T-helper 2 cell (primary cell): ENCODE results near the gene CDC42.
A peak's percentile ranks its signal among the peaks of the same experiment; 100 is the strongest.
"Not testable (repeated sequence)": the region's sequence is repeated elsewhere in the genome, so short reads cannot be mapped to it uniquely, and the experiment has no call there.

ENCODE experiments used
- DNase-seq, 5 experiments: peaks; one replicate each; pipeline versions ENCODE4 v3.0.0 to v3.0.0-alpha.2; 2012 to 2022
- total RNA-seq, 2 donors: gene quantifications; one replicate each; lab custom pipeline; 2026; lab: John Stamatoyannopoulos, UW

Gene CDC42
- 212 to 252 reads per million in 2 donors for total RNA-seq

DNA sequence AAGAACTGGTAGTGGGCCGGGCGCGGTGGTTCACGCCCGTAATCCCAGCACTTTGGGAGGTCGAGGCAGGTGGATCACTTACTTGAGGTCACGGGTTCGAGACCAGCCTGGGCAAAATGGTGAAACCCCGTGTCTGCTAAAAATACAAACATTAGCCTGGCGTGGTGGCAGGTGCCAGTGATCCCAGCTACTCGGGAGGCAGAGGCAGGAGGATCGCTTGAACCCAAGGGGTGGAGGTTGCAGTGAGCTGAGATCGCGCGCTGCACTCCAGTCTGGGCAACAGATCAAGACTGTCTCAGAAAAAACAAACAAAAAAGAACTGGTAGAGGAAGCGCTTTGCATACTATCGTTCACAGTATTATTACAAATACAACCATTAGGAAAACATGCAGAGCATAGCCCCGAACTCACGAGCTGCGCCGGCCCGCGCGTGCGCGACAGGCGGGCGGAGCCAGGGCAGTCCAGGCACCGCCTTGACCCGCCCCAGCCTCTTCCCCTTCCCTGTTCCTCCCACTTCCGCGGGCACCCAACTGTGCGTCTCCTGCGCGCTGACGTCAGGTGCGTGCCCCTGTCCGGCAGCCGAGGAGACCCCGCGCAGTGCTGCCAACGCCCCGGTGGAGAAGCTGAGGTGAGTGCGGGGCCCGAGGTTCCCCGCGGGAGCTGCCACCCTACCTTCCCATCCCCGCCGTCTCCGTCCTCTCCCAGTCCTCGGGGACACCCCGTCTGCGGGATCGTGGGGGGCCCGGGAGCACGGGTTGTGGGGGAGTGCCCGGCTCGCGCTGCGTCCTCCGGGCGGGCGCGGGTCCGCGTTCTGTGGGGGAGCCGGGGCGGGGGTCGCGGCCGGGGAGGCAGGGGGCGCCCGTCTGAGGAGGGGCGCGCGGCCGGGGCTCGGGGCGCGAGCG, at the start of gene CDC42:
TSS of gene CDC42 (plus strand) at position 595 of the 902 bp plus-strand sequence. CDS start 25,770 bp downstream, outside the sequence.
- DNase-seq = peak; percentile 90 to 98 (median 97)

DNA sequence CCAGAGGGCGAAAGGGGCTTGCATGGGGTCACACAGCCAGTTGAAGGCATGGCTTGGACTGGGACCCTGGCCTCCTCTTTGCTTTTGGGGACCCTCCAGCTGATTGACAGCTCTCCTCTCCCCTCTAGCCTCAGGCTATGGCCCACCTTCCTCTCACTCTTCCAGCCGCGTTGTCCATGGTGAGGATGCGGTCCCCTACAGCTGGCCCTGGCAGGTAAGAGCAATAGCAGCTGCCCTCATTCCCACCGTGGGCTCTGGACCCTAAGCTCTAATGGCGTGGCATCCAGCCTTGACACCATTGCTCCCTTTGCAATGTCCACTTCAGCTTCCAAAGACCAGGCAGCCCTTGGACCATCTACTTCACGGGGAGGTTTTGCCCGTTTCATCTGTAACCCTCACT, 49.6 kb upstream of the CDC42 start:
- DNase-seq = not testable (repeated sequence)

DNA sequence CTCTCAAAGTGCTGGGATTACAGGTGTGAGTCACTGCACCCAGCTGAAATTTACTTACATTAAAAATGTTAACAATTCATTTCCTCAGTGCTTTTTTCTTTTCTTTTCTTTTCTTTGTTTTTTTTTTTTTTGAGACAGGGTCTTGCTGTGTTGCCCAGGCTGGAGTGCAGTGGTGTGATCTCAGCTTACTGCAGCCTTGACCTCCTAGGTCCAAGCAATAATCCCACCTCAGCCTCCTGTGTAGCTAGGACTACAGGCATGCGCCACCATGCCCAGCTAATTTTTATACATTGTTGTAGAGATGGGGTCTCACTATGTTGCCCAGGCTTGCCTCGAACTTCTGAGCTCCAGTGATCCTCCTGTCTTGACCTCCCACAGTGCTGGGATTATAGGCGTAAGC, 48.5 kb upstream of the CDC42 start:
- not testable (repeated sequence) for DNase-seq

DNA sequence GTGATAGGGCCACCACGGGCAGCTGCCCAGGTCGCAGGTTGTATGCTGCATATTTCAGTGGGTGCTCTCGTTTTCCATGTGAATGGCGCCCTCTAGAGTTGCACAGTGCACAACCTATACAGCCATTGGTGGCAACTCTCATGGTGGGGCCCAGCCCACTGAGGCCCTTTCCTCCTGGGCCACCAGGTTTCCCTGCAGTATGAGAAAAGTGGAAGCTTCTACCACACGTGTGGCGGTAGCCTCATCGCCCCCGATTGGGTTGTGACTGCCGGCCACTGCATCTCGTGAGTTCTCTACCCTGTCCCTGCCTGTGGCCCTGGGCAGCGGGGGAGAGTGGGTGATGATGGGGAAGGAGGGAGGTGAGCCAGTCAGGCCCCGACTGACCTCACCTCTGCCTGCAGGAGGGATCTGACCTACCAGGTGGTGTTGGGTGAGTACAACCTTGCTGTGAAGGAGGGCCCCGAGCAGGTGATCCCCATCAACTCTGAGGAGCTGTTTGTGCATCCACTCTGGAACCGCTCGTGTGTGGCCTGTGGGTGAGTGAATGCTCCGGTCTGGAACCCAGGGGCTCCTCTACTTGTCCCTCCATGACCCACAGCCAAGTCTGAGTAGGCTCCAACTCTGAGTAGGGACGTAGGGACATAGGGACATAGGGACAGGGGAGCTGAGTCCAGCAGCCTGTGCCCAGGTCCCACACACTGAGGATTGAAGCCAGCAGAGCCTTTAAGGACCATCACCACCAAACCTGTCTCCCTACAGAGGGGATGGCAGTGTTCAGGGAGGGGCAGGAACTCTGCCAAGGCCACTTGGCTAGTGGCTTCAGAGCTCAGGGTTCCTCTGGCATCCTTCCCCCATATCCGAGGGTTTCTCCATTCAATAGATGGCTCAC, 47.0 kb upstream of the CDC42 start:
- DNase-seq = peak in 1 of 5 experiments; percentile 48

DNA sequence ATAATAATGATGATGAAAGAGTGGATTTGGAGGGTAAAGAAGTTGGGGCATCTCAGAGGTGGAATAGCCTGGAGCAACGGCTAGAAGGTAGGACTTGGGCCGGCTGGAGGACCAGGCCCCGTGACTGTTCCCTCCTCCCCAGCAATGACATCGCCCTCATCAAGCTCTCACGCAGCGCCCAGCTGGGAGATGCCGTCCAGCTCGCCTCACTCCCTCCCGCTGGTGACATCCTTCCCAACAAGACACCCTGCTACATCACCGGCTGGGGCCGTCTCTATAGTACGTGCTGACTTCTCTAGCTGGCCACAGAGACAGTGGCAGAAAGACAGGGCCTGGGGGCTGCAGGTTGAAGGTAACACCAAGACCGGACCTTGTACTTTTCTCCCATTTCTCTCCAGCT, 45.8 kb upstream of the CDC42 start:
- DNase-seq = not testable (repeated sequence)

DNA sequence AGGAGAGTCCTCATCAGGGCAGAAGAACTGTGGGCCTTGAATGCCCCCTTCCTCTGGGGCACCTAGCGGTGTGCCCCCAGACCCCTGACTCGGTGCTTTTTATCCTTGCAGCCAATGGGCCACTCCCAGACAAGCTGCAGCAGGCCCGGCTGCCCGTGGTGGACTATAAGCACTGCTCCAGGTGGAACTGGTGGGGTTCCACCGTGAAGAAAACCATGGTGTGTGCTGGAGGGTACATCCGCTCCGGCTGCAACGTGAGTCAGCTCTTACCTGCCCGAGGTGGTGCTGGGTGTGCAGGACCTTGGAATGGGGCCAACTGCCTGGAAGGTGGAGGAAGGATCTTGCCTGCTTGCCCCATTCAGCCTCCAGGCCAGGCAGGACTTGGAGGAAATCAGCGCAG, 45.2 kb upstream of the CDC42 start:
- DNase-seq = not testable (repeated sequence)

DNA sequence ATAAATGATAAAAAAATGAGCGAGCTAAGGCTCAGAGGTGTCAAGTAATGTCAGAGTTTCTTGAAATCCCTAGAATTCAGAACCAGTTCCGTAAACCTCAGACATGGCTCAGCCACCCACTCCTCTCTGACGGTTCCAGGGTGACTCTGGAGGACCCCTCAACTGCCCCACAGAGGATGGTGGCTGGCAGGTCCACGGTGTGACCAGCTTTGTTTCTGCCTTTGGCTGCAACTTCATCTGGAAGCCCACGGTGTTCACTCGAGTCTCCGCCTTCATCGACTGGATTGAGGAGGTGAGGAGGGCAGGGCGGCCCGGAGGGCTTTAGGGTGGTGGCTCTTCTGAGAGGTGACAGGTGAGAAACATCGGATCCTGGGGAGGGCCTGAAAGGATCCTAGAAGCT, 42.9 kb upstream of the CDC42 start:
- not testable (repeated sequence) for DNase-seq

DNA sequence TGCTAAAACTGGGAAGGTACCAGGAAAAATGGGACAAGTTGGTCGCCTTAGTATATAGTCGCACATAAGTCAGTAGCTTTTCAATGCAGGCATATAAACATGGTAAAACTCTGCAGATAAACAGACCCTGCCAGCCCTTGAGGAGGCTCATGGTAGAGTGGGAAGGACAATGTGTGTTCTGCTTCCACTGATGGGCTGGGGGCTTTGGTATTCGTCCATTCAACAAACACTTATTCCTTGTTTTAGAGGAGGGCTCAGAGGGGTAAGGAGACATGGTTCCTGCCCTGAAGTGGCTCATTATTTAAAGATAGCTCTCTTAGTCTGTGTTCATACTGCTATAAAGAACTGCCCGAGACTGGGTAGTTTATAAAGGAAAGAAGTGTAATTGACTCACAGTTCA, 39.8 kb upstream of the CDC42 start:
- DNase-seq = not testable (repeated sequence)

DNA sequence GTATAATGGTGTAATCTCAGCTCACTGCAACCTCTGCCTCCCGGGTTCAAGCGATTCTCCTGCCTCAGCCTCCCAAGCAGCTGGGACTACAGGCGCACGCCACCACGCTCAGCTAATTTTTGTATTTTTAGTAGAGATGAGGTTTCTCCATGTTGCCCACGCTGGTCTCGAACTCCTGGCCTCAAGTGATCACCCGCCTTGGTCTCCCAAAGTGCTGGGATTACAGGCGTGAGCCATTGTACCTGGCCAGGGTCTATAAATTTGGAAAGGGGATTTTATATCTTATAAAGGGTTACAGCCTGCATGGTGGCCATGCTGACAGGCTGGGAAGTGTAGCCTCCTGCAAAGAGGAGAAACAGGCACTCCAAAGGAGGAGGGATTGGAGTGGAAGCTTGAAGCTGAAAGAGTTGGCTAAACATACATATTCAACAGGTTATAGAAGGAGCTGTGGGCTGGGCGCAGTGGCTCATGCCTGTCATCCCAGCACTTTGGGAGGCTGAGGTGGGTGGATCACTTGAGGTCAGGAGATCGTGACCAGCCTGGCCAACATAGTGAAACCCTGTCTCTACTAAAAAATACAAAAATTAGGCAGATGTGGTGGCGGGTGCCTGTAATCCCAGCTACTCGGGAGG, 37.8 kb upstream of the CDC42 start:
- DNase-seq = not testable (repeated sequence)

DNA sequence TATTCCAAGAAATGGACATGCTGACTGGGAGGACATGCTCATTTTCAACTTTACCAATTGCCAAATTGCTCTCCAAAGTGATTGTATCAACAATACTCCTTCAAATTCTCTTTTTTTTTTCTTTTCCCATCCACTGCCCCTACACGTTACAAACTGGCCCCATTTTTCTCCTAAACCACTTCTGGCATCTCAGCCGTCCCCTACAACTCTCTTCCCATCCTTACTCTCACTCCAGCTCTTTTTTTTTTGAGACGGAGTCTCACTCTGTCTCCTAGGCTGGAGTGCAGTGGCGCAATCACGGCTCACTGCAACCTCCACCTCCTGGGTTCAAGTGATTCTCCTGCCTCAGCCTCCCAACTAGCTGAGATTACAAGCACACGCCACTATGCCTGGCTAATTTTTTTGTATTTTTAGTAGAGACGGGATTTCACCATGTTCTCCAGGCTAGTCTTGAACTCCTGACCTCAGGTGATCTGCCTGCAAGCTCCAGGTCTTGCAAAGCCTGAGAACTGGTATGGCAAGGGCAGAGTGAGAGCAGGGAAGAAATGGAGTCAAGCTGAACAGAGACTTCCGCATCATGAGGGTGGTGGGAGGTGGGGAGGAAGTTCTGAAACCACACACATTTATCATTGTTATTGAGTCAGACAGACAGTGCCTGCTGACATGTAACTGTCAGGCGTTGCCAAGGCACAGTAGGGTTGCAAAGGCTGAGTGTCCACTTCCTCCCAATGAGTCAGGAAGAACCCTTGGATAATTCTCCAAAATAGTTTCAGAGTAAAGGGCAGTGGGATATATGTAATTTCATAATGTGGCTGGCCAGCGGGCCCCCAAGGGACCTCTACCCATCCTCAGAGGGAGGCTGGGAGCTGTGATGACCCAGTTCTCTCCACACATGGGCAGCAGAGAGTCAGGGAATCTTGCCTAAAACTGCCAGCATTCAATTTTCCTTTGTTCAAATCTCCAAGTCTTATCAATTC, 33.6 kb upstream of the CDC42 start:
- DNase-seq = peak in 4 of 5 experiments; percentile 40 to 93 (median 54)

DNA sequence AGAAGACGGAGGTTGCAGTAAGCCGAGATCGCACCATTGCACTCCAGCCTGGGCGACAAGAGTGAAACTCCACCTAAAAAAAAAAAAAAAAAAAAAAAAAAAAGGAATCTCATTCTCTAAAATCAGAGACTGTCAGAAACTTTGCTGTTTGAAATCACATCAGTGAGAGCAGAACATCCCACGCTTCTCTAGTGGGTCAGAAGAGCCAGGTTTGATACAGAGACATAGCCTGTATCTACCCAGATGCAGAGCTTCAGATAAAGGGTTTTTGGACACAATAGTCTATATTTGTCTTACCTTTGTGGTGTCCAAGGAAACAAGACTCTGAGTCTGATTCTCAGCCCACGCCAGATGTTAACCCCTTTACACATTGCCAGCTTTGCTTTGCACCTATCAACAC, 31.4 kb upstream of the CDC42 start:
- no peak for DNase-seq

DNA sequence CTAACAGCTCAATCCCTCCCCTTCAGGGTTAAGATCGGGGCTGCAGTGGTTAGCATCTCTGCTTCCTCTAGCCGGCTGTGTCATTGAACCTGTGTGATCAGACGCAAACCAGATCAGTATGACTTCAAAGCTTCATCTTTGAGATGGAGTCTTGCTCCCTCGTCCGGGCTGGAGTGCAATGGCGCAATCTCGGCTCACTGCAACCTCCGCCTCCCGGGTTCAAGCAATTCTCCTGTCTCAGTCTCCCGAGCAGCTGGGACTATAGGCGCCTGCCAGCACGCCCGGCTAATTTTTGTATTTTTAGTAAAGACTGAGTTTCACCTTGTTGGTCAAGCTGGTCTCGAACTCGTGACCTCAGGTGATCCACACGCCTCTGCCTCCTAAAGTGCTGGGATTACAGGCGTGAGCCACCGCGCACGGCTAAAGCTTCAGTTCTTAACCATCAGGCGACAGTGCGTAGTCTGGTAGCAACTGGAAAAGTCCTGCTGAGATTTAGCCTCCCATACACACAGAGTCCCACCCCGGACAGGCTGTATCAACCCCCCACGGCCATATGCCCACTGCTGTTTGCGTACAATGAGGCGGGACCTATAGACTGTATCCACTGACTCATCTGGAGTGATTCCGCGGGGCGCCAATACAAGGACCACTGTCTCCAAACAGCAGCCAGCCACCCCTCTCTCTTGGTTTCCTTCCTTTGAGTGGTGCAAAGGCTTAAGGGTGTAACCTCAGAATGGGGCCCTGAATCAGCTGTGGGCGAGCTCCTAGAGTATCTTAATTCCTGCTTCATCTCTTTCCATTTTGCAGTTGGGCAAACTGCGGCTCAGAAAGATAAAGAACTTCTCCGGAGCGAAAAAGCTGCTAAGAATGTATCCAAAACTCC, 27.8 kb upstream of the CDC42 start:
- peak; percentile 41 to 93 (median 72) for DNase-seq

DNA sequence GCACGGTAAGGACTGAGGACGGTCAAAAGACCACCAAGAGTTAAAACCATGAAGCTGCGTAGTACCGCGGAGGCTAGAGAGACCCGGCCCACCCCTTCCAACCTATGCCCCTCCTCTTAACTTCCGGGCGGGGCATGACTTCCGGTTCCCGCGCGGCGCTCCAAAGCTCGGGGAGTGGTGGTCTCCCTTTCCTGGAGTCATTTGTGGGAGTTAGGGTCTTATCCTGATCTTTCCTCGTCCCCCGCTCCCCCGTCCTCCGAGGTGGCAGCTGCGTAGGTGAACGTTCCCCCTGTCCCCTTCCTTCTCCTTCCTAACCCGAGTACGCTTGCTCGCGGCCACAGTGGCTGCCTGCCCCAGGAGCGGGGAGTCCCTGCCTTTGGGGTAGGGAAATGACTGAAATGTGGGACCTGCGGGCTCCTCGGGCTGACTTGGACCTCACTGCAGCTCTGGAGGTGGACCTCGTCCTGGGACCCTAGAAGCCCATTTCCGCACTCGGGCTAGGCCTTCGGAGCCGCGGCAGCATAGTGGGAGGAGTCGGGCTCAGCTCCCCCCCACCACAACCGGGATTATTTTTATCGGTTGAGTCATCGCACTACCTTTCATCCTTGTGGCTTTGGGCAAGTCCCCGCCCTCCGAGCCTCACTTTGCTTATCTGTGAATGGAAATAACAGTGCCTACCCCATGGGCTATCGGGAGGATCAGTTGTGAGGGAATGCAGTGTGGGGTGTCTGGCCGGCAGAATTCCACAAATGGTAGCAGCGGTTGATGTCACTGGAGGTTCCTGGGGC, 26.9 kb upstream of the CDC42 start:
- DNase-seq = peak; percentile 52 to 96 (median 87)

DNA sequence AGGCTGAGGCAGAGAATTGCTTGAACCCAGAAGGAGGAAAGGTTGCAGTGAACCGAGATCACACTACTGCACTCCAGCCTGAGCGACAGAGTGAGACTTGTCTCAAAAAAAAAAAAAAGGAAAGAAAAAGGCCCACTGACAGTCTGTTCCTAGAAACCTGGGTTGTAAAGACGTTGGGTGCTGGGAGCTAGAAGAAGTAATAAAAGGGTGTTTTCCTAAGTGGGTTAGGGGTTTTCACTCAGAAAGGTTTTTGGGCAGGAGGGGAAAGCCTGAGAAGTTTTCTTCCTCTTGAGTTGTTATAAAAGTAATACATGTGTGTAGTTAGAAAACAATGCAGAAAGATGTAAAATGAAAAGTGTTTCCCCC, 25.6 kb upstream of the CDC42 start:
- no peak for DNase-seq

DNA sequence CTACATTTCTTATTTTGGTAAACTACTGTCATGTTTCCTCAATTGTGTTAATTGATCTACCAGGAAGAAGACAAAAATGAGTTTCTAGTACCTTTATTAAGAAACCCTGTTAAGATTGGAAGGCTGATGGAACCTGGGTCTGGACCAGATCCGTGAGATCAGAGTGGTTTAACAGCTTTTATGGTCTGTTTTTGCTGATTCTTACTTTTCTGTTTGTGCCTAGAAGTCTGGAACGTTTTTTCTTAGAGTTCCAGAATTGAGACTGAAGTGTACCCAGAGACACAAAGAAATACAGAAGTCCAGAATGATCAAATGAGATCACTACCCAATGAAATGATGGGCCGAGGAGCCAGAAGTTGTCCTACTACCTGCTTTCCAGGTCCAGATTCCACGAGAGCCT, 22.5 kb upstream of the CDC42 start:
- DNase-seq = no peak

DNA sequence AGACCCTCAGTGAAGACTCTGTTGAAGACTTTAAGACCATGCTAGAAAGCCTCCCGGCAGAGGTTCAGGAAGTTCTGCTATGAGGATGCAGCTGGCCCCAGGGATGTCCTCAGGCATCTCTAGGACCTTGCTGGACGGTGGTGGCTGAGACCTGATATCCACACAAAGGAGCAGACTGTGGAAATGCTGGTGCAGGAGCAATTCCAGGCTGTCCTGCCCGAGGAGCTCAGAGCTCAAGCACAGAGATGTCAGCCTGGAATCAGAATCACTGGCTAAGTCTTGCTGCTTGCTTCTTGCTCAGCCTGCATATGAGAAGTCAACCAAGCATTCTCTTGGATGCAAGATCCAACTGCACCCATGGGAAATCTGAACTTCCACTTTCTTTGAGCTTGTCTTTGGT, 22.0 kb upstream of the CDC42 start:
- DNase-seq = no peak

DNA sequence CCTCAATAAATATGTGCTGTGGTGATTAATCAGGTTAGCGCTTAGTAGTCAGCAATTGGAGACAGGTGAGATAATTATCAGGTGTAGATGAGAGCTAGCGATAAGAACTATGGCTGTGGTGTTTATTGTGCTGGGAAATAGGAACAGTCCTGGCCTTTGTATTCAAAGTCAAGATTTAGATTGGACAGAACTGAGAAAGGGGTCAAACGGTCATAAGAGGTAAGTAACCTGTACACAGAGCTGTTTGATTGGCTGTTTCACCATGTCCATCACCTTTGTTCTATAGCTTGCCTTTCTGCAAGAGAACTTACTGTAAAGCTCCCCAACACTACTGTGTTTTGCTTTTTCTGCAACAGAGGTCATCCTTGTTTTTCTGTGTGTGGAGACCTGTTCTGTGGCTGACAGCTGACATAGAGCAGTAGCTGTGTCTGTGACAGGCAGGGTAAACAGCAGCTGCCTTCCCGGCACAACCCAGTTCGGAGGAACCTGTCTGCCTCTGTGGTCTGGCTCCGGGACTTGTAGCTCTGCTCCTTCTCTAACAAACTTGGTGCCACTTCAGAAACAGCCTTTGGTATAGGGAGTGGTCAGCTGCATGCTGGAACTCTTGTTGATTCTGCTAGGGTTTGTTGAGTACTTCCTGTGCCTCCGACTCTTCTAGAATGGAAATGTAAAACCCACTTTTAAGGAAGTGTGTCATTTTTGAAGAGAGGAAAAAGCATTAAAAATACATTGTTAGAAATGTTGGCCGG, 21.1 kb upstream of the CDC42 start:
- DNase-seq = peak in 1 of 5 experiments; percentile 77

DNA sequence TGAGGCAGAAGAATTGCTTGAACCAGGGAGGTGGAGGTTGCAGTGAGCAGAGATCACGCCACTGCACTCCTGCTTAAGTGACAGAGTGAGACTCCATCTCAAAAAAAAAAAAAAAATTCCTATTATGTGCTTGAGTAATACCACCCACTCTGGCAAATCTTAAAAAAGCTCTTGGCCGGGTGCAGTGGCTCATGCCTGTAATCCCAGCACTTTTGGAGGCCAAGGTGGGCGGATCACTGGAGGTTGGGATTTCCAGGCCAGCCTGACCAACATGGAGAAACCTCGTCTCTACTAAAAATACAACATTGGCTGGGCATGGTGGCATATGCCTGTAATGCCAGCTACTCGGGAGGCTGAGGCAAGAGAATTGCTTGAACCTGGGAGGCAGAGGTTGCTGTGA, 17.7 kb upstream of the CDC42 start:
- not testable (repeated sequence) for DNase-seq

DNA sequence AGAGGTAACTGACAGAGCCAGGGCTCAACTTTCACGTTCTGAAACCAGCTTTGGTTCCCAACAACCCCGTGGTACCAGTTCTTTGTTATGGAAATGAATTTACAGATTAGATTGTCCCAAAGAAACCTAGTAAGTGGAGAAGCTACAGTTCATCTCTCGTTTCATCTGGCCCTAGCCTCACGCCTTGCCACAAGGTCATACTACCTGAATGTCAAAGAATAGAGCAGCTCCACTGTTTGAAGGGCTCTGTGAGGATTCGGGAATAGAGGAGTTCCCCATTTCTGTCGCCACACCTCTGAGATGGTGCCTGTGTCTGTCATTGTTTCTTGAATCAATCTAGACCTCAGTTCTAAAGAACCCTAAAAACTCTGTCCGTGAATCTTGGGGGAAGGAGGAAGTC, 15.0 kb upstream of the CDC42 start:
- DNase-seq = no peak
